Ishikawa (cell line): ENCODE data around the gene RBM20.

Experiments
- CEBPB ChIP-seq: IDR thresholded peaks from 2 replicates; pipeline ENCODE4 v1.6.1; 2012
- CREB1 ChIP-seq: IDR thresholded peaks from 2 replicates; pipeline ENCODE4 v1.6.1; 2012; ENCODE audit warnings: low read depth
- EGR1 ChIP-seq: IDR thresholded peaks from 2 replicates; pipeline ENCODE4 v1.6.1; 2012
- EP300 ChIP-seq: IDR thresholded peaks from 2 replicates; pipeline ENCODE4 v1.6.1; 2012; ENCODE audit warnings: borderline replicate concordance
- FOXM1 ChIP-seq: IDR thresholded peaks from 2 replicates; pipeline ENCODE4 v1.6.1; 2012; ENCODE audit warnings: low read depth, borderline replicate concordance
- NFIC ChIP-seq: IDR thresholded peaks from 2 replicates; pipeline ENCODE4 v1.6.1; 2012
- RAD21 ChIP-seq: IDR thresholded peaks from 2 replicates; pipeline ENCODE4 v1.6.1; 2012; ENCODE audit warnings: low read depth
- TAF1 ChIP-seq: IDR thresholded peaks from 2 replicates; pipeline ENCODE4 v1.6.1; 2012; ENCODE audit warnings: low read depth, mild to moderate bottlenecking
- TCF12 ChIP-seq: IDR thresholded peaks from 2 replicates; pipeline ENCODE4 v1.6.1; 2012; ENCODE audit warnings: low read depth
- TEAD4 ChIP-seq: IDR thresholded peaks from 2 replicates; pipeline ENCODE4 v1.6.1; 2012
- YY1 ChIP-seq: IDR thresholded peaks from 2 replicates; pipeline ENCODE4 v1.6.1; 2012; ENCODE audit warnings: low read depth
- ZBTB7A ChIP-seq: IDR thresholded peaks from 2 replicates; pipeline ENCODE4 v1.6.1; 2012; ENCODE audit warnings: low read depth
- TF ChIP-seq, protein P1 (sequence below): IDR thresholded peaks from 2 replicates; pipeline ENCODE4 v1.6.1; 2012; ENCODE audit warnings: low read depth, mild to moderate bottlenecking
- TF ChIP-seq, protein P2 (sequence below): IDR thresholded peaks from 2 replicates; pipeline ENCODE4 v1.6.1; 2012
- TF ChIP-seq, protein P3 (sequence below): IDR thresholded peaks from 2 replicates; pipeline ENCODE4 v1.6.1; 2012

Gene RBM20

DNA sequence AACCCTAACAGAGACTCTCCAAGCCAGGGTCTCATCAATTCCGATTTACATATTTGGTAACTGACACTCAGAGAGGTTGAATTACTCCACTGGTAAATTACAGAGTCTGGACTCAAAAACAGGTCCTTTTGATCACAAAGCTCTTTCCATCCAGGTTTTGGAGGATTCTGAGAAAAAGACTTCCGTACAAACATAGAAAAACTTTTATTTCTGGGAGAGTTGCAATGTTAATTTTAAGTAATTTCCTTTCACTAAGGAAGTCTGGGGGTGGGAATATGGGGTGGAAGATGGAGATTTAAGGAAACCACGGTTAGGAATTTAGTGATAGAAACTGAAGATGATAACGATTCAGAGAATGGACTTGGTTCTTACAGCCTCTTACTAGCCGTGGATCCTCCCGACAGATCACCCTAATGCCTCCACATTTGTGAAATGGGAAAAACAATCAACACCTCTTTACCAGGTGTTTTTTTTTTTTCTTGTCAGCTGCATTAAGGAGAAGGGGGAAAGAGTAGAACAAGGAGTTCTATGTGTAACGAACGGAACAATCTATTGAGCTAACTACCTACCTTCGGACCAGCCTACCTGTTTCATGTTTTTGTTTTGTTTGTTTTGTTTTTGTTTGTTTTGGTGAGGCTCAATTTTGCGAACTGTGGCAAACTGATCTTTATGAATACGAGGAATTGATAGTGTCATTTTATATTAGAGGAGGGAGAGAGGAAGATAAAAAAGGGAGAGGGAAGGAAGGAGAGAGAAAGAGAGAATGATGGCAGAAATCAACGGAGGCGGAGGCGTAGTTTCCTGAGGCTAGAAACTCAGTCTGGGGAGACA lies 1.7 kb upstream of the RBM20 start:
- TF ChIP-seq TEAD4, result no peak
- TF ChIP-seq, protein P1, sequence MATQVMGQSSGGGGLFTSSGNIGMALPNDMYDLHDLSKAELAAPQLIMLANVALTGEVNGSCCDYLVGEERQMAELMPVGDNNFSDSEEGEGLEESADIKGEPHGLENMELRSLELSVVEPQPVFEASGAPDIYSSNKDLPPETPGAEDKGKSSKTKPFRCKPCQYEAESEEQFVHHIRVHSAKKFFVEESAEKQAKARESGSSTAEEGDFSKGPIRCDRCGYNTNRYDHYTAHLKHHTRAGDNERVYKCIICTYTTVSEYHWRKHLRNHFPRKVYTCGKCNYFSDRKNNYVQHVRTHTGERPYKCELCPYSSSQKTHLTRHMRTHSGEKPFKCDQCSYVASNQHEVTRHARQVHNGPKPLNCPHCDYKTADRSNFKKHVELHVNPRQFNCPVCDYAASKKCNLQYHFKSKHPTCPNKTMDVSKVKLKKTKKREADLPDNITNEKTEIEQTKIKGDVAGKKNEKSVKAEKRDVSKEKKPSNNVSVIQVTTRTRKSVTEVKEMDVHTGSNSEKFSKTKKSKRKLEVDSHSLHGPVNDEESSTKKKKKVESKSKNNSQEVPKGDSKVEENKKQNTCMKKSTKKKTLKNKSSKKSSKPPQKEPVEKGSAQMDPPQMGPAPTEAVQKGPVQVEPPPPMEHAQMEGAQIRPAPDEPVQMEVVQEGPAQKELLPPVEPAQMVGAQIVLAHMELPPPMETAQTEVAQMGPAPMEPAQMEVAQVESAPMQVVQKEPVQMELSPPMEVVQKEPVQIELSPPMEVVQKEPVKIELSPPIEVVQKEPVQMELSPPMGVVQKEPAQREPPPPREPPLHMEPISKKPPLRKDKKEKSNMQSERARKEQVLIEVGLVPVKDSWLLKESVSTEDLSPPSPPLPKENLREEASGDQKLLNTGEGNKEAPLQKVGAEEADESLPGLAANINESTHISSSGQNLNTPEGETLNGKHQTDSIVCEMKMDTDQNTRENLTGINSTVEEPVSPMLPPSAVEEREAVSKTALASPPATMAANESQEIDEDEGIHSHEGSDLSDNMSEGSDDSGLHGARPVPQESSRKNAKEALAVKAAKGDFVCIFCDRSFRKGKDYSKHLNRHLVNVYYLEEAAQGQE, result no peak
- no peak for TF ChIP-seq CEBPB
- TF ChIP-seq RAD21, result no peak
- no peak for TF ChIP-seq NFIC
- TF ChIP-seq ZBTB7A, result no peak
- TF ChIP-seq EP300, result no peak
- no peak for TF ChIP-seq CREB1
- TF ChIP-seq, protein P2, sequence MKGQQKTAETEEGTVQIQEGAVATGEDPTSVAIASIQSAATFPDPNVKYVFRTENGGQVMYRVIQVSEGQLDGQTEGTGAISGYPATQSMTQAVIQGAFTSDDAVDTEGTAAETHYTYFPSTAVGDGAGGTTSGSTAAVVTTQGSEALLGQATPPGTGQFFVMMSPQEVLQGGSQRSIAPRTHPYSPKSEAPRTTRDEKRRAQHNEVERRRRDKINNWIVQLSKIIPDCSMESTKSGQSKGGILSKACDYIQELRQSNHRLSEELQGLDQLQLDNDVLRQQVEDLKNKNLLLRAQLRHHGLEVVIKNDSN, result no peak

DNA sequence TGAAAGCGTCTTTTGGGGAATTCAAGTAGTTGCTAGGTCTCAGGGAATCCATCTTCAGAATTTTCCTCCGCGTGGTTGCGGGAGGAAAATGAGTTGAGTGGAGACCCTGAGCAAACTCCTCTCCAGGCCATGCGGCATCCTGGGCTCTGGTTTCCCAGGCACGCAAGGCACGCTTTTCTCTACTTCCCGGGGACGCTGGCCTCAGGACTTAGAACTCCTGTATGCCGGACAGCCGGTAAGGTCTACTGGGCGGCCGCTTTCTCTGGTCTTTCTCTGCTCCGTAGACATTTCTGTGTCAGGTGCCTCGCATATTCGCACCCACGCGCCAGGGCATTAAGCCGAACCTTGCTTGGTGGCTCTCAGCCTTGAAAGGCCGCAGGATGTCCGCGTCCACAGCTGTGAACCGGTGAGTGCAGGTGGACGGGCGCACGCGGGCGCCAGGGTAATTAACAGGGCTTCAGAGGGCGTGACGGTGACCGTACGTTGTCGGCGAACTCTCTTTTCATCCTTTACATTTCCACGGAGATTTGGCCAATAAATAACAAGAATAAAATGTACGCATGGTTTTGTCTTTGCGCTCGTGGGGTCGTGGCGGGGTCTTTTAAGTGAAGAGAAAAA lies 992 bp upstream of the RBM20 start:
- TF ChIP-seq TAF1, result no peak
- TF ChIP-seq, protein P3, sequence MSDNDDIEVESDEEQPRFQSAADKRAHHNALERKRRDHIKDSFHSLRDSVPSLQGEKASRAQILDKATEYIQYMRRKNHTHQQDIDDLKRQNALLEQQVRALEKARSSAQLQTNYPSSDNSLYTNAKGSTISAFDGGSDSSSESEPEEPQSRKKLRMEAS, result peak; percentile 30; the same call in 1 of the 2 replicates

DNA sequence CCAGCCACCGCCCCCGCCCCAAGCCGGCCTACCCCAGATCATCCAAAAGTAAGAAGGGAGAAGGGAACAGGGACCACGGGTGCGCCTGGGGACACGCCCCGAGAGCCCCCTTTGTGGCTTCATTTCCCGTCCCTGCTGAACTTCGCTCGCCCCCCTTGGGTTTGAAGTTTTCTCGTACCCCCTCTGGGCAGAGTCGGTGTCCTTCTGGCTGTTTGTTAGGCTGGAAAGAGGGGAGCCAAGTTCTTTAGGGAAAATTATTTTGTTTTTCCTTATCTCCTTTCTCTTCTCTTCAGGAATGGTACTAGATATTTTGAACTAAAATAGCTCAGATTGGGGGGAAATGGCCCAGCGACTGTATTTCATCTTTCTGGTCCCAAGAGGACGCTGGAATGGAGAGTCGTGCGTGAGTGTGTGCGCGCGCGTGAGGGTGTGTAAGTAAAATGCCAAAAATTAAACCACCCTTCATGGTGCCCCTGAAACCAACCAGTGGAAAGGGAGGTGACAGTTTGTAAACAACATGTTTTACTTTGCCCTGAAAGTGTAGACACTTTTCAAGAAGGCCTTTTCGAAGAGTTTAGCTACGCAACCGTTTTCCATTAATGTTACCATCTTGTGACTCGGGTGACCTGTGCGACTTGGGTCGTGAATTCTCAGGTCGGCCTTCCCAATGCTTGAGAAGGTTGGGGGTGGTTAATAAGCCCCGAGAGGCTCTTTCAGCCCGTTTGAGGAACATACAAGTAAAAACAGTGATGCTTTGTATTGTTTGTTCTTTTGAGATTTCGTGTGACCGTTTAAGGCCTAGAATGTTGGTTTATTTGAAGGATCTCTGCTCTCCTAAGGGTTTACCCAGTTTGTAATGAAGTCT lies 694 bp downstream of the RBM20 start:
- no peak for TF ChIP-seq ZBTB7A
- no peak for TF ChIP-seq FOXM1
- no peak for TF ChIP-seq TAF1
- TF ChIP-seq TEAD4, result no peak
- no peak for TF ChIP-seq CREB1
- no peak for TF ChIP-seq EP300

DNA sequence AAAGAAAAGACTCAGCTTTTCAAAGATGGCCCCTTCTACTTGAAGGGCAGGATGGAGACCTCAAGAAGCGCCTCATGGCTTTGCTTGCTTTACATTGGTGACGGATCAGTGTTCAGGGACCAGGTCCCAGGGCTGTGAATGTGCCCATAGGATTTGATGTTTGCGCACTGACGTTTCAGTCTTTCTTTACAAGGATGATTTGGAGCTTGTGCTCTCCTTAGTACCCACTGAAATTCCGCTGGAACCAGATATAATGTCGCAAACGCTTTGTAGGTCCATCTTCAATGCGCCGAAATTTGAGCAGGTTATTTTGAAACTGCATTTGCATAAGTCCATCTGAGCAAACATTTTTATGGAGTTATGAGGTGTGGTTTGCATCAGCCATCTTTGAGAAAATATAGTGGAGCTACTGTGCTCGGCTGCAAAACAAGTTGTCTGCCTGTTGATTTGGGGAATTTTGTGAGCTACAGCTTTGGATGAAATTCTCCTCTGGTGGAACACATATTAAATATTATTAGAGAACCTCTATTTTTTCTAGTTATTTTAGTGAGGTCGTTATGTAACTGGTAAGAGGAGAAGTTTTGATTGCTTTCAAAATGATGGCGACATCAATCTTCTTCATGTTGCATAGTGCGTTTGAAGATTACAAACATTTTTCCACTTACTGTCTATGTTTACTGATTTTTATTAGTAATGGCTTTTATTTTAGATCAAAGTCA lies 2.4 kb downstream of the RBM20 start:
- TF ChIP-seq TEAD4 (no peak), TAF1 (no peak), YY1 (no peak), NFIC (no peak), FOXM1 (no peak), RAD21 (no peak), EP300 (no peak), EGR1 (no peak), CEBPB (no peak), TCF12 (no peak)
- TF ChIP-seq, protein P3, result no peak
- TF ChIP-seq, protein P1, result no peak
- TF ChIP-seq, protein P2, result no peak

DNA sequence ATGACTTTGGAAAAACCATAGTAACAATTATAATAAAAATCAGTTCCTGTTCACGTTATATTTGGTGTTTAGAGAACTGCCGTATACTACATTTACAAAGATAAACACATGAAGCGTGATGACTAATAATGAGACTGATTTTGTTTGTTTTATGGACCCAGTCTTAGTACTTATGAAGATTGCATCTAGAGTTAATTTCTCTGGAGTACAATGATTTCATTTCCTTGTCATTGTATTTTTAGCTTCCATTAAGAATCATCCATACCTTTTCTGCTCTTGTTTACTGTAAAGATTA lies 2.9 kb downstream of the RBM20 start:
- no peak for TF ChIP-seq YY1
- TF ChIP-seq EP300, result no peak
- TF ChIP-seq, protein P3, result no peak
